BLaER1 (cell line): ENCODE results near the gene OVCH2.

Source experiments
- H3K27ac ChIP-seq: shearing (Covaris generic); formaldehyde crosslinking; 2 replicates; pipeline ENCODE4 v1.8.1; 2022
- H3K27me3 ChIP-seq: shearing (Covaris generic); formaldehyde crosslinking; 2 replicates; pipeline ENCODE4 v1.8.1; 2022
- H3K36me3 ChIP-seq: shearing (Covaris generic); formaldehyde crosslinking; 2 replicates; pipeline ENCODE4 v1.8.1; 2022
- H3K4me1 ChIP-seq: shearing (Covaris generic); formaldehyde crosslinking; 2 replicates; pipeline ENCODE4 v1.8.1; 2022
- H3K4me2 ChIP-seq: shearing (Covaris generic); formaldehyde crosslinking; 2 replicates; pipeline ENCODE4 v1.8.1; 2022
- H3K4me3 ChIP-seq: shearing (Covaris generic); formaldehyde crosslinking; 2 replicates; pipeline ENCODE4 v1.8.1; 2022
- H3K9ac ChIP-seq: shearing (Covaris generic); formaldehyde crosslinking; 2 replicates; pipeline ENCODE4 v1.8.1; 2022
- H3K9me3 ChIP-seq: shearing (Covaris generic); formaldehyde crosslinking; 2 replicates; pipeline ENCODE4 v1.8.1; 2022
- H4K20me1 ChIP-seq: shearing (Covaris generic); formaldehyde crosslinking; 2 replicates; pipeline ENCODE4 v1.8.1; 2022
- Cebpa-rat ChIP-seq: shearing (Covaris generic); IDR thresholded peaks from 2 replicates; pipeline ENCODE4 v1.8.1; 2022

The OVCH2 gene

DNA sequence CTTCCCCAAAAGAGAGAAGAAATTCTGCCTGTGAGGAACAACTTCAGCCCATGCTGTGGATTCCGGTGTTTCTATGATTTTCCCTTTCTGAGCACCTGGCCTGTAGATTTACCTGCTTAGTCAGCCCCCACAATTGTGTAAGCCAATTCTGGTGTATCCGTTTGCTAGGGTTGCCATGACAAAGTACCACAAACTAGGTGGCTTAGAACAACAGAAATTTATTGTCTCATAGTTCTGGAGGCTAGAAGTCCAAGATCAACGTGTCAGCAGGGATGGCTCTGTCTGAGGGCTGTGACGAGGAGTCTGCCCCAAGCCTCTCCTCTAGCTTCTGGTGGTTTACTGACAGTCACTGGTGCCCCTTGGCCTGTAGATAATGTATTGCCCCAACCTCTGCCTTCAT is 17.0 kb downstream of the OVCH2 start:
- Histone ChIP-seq H3K27ac (no peak overlapping the region), H3K4me1 (no peaks in the 10 kb centered on the region), H3K9me3 (no peaks in the 10 kb centered on the region), H3K36me3 (no peaks in the 10 kb centered on the region), H3K27me3 (no peaks in the 10 kb centered on the region; the same call in 1 of the 2 replicates), H4K20me1 (no peaks in the 10 kb centered on the region), H3K4me2 (no peak overlapping the region), H3K9ac (no peak overlapping the region), H3K4me3 (no peak overlapping the region)
- TF ChIP-seq Cebpa-rat = no peak

DNA sequence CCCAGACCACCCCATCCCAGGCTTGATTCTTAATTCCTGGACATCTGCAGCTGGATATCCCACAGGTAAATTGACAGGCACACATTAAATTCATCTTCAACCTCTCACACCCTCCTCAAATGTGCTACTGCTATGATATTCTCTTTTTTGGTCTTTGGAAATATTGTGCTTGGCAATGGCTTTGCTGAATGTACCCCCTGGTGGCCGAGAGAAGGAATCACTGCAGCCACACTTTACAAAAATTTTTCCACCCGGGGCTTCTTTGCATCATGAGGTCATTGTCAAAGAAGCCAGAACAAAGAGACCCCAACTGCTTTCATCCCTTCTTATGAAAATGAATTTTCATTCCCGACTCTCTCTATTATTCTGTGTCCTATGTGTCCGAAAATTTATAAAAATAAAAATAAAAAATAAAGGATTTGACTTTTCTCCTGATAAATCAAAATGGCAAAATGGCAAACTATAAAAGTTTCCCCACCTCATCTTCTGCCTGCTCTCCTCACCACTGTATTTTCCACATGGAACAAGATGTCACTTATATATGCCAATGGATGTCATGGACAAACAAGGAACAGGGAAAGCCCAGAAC is 17.9 kb downstream of the OVCH2 start:
- no peaks in the 10 kb centered on the region for H3K4me1 ChIP-seq
- no peak overlapping the region for H3K4me3 ChIP-seq
- no peaks in the 10 kb centered on the region for H4K20me1 ChIP-seq
- no peaks in the 10 kb centered on the region for H3K27me3 ChIP-seq
- no peak overlapping the region for H3K4me2 ChIP-seq
- H3K36me3 ChIP-seq = no peaks in the 10 kb centered on the region
- H3K27ac ChIP-seq = no peak overlapping the region
- H3K9me3 ChIP-seq = no peaks in the 10 kb centered on the region
- no peak overlapping the region for H3K9ac ChIP-seq
- TF ChIP-seq Cebpa-rat = no peak

DNA sequence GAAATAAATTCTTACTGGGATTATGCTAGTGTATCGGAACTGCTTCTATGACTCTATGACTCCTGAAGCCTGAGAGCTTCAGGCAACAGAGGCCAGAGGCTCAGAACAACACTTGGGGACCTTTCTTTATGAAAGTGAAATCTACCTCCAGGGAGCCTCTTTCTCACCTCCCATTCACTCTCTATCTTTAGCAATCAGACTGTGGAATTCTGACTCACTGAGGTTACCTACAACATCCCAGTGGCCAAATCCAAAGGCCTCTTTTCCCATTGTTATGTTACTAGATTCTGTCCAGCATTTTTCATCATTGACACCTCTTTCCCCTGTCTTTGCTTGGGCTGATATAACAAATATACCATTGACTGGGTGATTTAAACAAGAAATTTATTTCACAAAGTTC is 18.9 kb downstream of the OVCH2 start:
- Histone ChIP-seq H3K27ac (no peak overlapping the region), H3K4me3 (no peak overlapping the region), H3K9me3 (no peaks in the 10 kb centered on the region), H3K4me2 (no peak overlapping the region), H3K9ac (no peak overlapping the region), H4K20me1 (no peaks in the 10 kb centered on the region), H3K27me3 (no peaks in the 10 kb centered on the region), H3K36me3 (no peaks in the 10 kb centered on the region), H3K4me1 (no peaks in the 10 kb centered on the region)
- TF ChIP-seq Cebpa-rat = no peak

DNA sequence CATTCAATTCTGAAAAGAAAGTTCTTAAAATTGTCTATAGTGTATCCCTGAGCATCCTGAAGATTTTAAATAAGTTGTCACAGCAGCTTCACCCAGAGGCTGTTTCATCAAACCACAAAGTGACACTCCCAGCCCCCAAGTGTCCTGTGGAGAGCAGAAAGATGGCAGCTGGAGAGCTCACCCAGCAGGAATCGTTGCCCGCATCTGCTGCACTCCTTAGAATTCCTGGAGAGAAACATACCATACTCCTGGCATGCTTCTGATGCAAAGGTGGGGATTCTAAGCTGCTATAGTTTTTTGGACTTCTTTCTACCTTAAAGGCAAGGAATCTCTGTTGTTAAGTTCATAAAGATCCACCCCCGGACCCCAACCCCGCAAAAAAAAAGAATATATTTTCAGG is 19.5 kb downstream of the OVCH2 start:
- H3K9me3 ChIP-seq = no peaks in the 10 kb centered on the region
- H3K4me2 ChIP-seq = no peak overlapping the region
- no peak overlapping the region for H3K9ac ChIP-seq
- no peak overlapping the region for H3K27ac ChIP-seq
- H3K4me3 ChIP-seq = no peak overlapping the region
- no peaks in the 10 kb centered on the region for H3K4me1 ChIP-seq
- no peak for TF ChIP-seq Cebpa-rat
- no peaks in the 10 kb centered on the region for H3K36me3 ChIP-seq
- H3K27me3 ChIP-seq = no peaks in the 10 kb centered on the region
- no peaks in the 10 kb centered on the region for H4K20me1 ChIP-seq

DNA sequence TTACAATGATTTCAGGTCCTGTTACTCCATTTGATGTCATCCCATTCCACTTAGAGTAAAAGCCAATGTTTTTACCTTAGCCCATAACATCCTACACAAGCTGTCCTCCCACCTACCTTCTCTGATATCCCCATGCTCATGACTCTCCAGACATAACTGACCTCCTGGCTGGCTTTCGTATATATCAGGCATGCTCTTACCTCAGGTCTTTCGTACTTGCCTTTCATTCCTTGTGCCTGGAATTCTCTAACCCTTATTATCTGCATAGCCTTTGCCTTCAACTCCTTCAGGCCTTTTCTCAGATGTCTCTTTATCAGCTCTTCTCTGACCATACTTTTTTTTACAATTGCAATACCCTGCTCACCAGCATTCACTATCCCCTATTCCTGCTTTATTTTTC is 22.7 kb downstream of the OVCH2 start:
- H3K27ac ChIP-seq = no peak overlapping the region
- H3K27me3 ChIP-seq = no peaks in the 10 kb centered on the region
- H3K4me1 ChIP-seq = no peaks in the 10 kb centered on the region
- no peak for TF ChIP-seq Cebpa-rat
- no peaks in the 10 kb centered on the region for H3K36me3 ChIP-seq
- no peaks in the 10 kb centered on the region for H3K9me3 ChIP-seq
- H3K9ac ChIP-seq = no peak overlapping the region
- no peak overlapping the region for H3K4me2 ChIP-seq
- H3K4me3 ChIP-seq = no peak overlapping the region
- no peaks in the 10 kb centered on the region for H4K20me1 ChIP-seq

DNA sequence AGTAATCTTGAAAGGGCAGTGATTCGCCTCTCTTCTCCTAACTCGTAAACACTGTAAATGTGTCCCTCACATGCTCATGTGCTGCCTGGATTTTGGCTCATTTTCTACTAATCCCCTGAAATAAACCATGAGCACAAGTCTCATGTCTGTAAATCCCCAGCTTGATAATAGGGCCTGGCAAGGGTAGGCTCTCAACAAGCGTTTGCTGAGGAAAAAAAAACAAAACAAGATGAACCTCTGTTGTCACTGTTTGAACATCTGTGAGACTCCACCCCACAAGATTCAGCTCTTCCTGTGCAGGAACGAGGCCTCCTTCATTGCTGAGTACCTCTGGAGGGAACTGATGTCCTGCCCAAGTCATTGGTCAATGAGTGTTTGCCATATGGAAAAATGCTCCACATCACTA is 28.5 kb downstream of the OVCH2 start:
- no peak overlapping the region for H3K27ac ChIP-seq
- H3K9me3 ChIP-seq = peaks cover 6% of the 10 kb centered on the region
- no peaks in the 10 kb centered on the region for H4K20me1 ChIP-seq
- H3K4me3 ChIP-seq = no peak overlapping the region
- H3K36me3 ChIP-seq = no peaks in the 10 kb centered on the region
- H3K27me3 ChIP-seq = no peaks in the 10 kb centered on the region
- no peak overlapping the region for H3K9ac ChIP-seq
- H3K4me1 ChIP-seq = no peaks in the 10 kb centered on the region
- no peak for TF ChIP-seq Cebpa-rat
- no peak overlapping the region for H3K4me2 ChIP-seq

DNA sequence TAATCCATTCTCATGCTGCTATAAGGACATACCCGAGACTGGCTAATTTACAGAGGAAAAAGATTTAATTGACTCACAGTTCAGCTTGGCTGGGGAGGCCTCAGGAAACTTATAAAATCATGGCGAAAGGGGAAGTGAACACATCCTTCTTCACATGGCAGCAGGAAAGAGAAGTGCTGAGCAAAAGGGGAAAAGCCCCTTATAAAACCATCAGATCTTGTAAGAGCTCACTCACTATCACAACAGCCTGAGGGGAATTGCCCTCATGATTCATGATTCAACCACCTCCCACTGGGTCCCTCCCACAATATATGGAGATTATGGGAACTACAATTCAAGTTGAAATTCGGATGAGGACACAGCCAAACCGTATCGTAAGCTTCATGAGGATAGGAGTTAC is 29.2 kb downstream of the OVCH2 start:
- Histone ChIP-seq H3K27ac (no peak overlapping the region), H3K27me3 (no peaks in the 10 kb centered on the region), H3K4me2 (no peak overlapping the region), H3K4me3 (no peak overlapping the region), H4K20me1 (no peaks in the 10 kb centered on the region), H3K9ac (no peak overlapping the region), H3K4me1 (no peaks in the 10 kb centered on the region), H3K36me3 (no peaks in the 10 kb centered on the region), H3K9me3 (peaks cover 6% of the 10 kb centered on the region)
- no peak for TF ChIP-seq Cebpa-rat

DNA sequence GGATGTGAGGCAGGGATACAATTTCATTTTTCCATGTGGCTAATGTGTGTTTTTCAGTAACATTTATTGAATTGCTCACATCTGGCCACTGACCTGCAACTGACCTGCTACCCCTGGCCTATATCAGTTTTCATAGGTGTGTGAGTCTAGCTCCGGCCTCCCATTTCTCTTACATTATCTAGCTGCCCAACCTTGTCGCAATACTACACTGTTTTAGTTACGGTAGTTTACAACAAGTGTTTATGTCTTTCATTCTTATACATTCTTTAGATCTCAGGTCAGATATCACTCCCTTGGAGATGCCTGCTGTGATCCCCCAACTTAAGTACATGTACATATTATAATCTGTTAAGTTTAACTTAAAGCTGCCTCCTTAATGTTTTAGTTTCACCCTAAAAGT is 30.6 kb downstream of the OVCH2 start:
- Histone ChIP-seq H3K4me2 (no peak overlapping the region), H3K9ac (no peak overlapping the region), H3K4me3 (no peak overlapping the region), H3K4me1 (no peaks in the 10 kb centered on the region), H3K27me3 (no peaks in the 10 kb centered on the region), H4K20me1 (no peaks in the 10 kb centered on the region), H3K36me3 (no peaks in the 10 kb centered on the region), H3K27ac (no peak overlapping the region), H3K9me3 (peaks cover 6% of the 10 kb centered on the region)
- no peak for TF ChIP-seq Cebpa-rat

DNA sequence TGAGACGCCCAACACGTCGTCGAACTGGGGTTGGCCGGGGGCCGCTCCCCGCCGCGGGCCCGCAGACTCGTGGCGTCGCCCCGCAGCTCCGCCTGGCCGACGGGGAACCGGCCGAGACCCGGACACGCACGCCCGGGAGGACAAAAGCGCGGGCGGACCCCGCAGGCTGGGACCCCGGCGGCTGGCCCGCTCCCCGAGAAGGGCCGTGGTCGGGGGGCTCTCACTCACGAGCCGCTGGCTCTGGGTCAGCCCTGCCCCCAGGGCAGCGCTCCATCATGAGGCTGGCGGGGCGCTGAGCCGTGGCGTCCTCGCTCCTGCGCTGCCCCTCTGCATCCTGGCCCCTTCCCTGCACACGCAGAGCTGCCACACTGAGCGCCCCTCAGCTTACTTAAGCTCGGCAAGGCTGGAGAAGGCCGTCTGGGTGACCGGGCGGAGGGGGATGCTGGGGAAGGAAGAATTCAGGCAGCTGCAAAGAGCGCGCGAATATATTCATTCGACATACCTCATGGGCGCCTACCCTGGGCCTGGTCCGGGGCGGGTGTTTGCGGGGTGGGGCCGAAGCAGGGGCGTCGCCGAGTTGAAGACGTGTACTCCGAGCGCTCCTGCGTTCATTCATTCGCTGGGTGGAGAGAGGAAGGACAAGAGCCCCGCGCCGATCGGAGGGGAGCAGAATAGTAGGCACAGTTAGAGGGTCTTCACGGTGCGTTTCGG is 32.4 kb downstream of the OVCH2 start:
- no peaks in the 10 kb centered on the region for H3K36me3 ChIP-seq
- H4K20me1 ChIP-seq = no peaks in the 10 kb centered on the region
- H3K27me3 ChIP-seq = no peaks in the 10 kb centered on the region
- H3K27ac ChIP-seq = no peak overlapping the region
- H3K9me3 ChIP-seq = peaks cover 6% of the 10 kb centered on the region
- H3K4me3 ChIP-seq = no peak overlapping the region
- no peak overlapping the region for H3K9ac ChIP-seq
- no peaks in the 10 kb centered on the region for H3K4me1 ChIP-seq
- H3K4me2 ChIP-seq = no peak overlapping the region
- no peak for TF ChIP-seq Cebpa-rat

DNA sequence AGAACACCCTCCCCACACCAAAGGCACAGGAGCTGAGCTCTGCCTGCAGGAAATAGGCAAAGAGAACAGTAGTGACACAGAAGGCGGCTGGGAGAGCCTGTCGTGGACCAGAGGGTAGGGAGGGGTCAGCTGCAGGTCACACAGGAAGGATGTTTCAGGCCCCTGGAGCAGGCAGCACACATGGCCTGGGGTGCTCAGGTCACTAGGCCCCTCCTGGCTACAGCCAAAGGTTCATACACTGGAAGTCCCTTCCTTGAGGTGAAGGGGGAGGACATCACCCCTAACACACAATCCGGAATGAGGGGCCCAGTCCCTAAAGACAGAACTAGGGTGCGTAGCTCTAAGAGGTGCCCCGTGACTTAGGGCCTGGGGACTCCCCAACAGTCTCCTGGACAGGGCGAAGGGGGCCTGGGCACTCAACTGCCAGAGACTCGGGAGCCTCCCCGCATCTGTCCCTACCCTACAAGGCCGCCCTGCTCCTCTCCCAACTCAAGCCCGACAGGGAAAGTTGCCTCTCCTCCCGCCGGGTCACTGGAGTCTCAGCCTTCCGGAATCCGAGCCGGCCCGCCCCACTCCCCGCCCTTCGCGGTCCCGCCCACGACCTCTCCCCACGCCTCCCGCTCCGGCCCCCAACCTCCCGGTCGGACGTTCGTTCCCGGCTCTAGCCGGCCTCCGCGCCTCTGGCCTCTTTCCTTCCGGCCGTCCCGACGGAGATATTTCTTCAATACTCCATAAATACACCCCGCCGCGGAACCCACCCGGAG is 33.1 kb downstream of the OVCH2 start, which contains the start of gene CYB5R2:
CYB5R2 (minus strand) TSS at position 541 of the 764 bp plus-strand sequence. CDS start 675 bp downstream, outside the sequence.
- no peaks in the 10 kb centered on the region for H3K36me3 ChIP-seq
- no peak within 1 kb of the TSS for H3K27ac ChIP-seq
- H4K20me1 ChIP-seq = no peaks in the 10 kb centered on the region
- peaks cover 6% of the 10 kb centered on the region for H3K9me3 ChIP-seq
- H3K9ac ChIP-seq = no peak within 1 kb of the TSS
- no peak for TF ChIP-seq Cebpa-rat
- no peaks in the 10 kb centered on the region for H3K4me1 ChIP-seq
- H3K4me3 ChIP-seq = no peak within 1 kb of the TSS
- H3K27me3 ChIP-seq = no peaks in the 10 kb centered on the region
- H3K4me2 ChIP-seq = no peak within 1 kb of the TSS
